Neural crest cell (in vitro differentiated cells): ENCODE measurements around the gene CALML3. TPM values are rescaled to one million over a fixed set of nuclear protein-coding genes. Genes with fewer than 3 reads are reported as not detected.

Source experiments
- DNase-seq: peaks from one replicate; pipeline ENCODE4 v3.0.0; 2021; ENCODE audit warnings: low read depth, mixed read lengths, low spot score
- H3K27ac Mint-ChIP-seq: one replicate; pipeline ENCODE4 v1.8.0; 2021; ENCODE audit warnings: mild to moderate bottlenecking, mixed read lengths; ENCODE audit not compliant: unreplicated experiment
- H3K27me3 Mint-ChIP-seq: 2 replicates; pipeline ENCODE4 v1.8.0; 2021; ENCODE audit warnings: low read depth, mild to moderate bottlenecking, mixed read lengths
- H3K36me3 Mint-ChIP-seq: 2 replicates; pipeline ENCODE4 v1.8.0; 2021; ENCODE audit warnings: low read depth, mild to moderate bottlenecking, mixed read lengths
- H3K4me1 Mint-ChIP-seq: 2 replicates; pipeline ENCODE4 v1.8.0; 2021; ENCODE audit warnings: mixed read lengths
- H3K4me3 Mint-ChIP-seq: one replicate; pipeline ENCODE4 v1.8.0; 2021; ENCODE audit warnings: mild to moderate bottlenecking, mixed read lengths
- H3K9me3 Mint-ChIP-seq: 2 replicates; pipeline ENCODE4 v1.8.0; 2021; ENCODE audit warnings: mixed read lengths
- total RNA-seq: library from RNA; stranded (reverse); gene quantifications from 2 replicates; pipeline ENCODE4 v1.2.1, GENCODE V29; 2021
- TF ChIP-seq, protein P1 (sequence below): fragments of 200-600 bp; sonication (generic); conservative IDR thresholded peaks from 2 replicates; pipeline ENCODE4 v1.5.0; 2021; ENCODE audit warnings: antibody characterized with exemption, mild to moderate bottlenecking

Gene CALML3
- total RNA-seq, 1 donor from 2014 or later = not detected

DNA sequence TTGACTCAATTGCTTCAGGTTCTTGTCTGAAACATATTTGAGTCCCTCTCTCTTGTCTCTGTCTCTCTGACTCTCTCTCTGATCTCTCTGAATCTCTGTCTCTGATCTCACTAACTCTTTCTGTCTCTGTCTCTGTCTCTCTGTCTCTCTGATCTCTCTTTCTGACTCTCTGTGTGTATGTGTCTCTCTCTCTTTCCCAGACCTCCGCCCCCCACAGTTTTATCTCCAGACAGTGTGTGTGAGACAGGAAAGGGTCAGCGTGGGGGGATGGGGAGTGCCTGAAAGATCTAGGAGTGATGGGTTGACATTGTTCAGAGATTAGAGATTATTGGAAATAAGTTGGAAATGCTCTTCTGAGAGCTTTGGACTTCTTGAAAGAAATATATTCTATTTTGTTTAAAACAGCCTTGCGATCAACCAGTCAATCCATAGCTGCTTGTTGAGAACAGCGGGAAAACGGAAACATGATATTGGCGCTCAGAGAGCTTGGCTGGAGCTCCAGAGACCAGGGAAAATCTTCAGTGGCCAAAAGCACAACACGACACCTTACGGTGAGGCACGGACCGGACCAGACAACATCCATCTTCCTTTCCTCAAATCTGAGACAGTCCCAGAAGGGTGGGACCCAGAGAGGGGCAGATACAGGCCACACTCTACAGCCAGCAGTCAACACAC is 35.5 kb downstream of the CALML3 start:
- Mint-ChIP-seq H3K4me3 (no peak overlapping the region), H3K36me3 (no peaks in the 10 kb centered on the region), H3K9me3 (no peaks in the 10 kb centered on the region), H3K27ac (peak overlapping the region; percentile 40), H3K4me1 (peaks cover 31% of the 10 kb centered on the region), H3K27me3 (no peaks in the 10 kb centered on the region)
- no peak for DNase-seq
- TF ChIP-seq, protein P1, sequence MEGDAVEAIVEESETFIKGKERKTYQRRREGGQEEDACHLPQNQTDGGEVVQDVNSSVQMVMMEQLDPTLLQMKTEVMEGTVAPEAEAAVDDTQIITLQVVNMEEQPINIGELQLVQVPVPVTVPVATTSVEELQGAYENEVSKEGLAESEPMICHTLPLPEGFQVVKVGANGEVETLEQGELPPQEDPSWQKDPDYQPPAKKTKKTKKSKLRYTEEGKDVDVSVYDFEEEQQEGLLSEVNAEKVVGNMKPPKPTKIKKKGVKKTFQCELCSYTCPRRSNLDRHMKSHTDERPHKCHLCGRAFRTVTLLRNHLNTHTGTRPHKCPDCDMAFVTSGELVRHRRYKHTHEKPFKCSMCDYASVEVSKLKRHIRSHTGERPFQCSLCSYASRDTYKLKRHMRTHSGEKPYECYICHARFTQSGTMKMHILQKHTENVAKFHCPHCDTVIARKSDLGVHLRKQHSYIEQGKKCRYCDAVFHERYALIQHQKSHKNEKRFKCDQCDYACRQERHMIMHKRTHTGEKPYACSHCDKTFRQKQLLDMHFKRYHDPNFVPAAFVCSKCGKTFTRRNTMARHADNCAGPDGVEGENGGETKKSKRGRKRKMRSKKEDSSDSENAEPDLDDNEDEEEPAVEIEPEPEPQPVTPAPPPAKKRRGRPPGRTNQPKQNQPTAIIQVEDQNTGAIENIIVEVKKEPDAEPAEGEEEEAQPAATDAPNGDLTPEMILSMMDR = no peak

DNA sequence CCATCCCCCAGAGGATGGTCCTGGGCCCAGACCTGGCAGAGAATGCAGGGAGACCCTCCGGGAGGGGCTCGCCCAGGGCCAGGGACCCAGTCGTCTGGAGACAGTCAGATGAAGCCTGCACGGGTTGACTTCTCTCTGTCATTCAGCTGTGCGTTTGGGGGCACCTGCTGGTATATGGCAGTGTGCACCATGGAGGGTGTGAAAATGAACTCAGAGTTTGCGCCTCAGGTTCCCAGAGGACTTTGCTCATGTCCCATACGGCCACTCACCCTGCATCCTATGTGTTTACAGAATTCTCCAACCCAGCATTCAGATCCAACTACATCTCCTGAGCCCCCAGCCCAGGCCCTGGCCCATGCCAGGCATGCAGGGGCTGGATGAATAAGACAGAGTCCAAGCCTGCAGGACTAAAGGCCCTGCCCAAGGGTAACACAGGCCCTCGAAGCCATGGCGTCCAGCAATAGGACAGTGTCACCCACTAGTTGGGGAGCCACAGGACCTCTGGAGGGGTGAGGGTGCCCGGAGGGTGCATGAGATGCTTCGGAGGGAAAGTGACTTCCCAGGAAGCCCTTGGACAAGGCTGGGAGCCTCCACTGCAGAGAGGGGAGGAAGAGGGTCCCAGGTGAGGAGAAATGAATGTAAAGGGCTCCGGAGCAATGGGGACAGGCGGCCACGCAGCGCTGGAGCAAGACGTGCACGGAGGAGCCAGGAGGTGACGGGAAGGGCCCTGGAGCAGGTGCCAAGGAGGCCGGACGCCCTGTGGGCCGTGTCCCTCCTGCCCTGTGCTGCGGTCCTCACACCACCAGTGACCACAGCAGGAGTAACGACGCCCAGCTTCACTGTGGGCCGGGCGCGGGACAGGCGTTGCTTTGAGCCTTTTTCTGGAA is 36.3 kb downstream of the CALML3 start:
- Mint-ChIP-seq H3K36me3 (no peaks in the 10 kb centered on the region), H3K9me3 (no peaks in the 10 kb centered on the region), H3K27me3 (no peaks in the 10 kb centered on the region), H3K4me3 (no peak overlapping the region), H3K27ac (peak overlapping the region; percentile 64), H3K4me1 (peaks cover 31% of the 10 kb centered on the region)
- TF ChIP-seq, protein P1 = no peak
- no peak for DNase-seq

DNA sequence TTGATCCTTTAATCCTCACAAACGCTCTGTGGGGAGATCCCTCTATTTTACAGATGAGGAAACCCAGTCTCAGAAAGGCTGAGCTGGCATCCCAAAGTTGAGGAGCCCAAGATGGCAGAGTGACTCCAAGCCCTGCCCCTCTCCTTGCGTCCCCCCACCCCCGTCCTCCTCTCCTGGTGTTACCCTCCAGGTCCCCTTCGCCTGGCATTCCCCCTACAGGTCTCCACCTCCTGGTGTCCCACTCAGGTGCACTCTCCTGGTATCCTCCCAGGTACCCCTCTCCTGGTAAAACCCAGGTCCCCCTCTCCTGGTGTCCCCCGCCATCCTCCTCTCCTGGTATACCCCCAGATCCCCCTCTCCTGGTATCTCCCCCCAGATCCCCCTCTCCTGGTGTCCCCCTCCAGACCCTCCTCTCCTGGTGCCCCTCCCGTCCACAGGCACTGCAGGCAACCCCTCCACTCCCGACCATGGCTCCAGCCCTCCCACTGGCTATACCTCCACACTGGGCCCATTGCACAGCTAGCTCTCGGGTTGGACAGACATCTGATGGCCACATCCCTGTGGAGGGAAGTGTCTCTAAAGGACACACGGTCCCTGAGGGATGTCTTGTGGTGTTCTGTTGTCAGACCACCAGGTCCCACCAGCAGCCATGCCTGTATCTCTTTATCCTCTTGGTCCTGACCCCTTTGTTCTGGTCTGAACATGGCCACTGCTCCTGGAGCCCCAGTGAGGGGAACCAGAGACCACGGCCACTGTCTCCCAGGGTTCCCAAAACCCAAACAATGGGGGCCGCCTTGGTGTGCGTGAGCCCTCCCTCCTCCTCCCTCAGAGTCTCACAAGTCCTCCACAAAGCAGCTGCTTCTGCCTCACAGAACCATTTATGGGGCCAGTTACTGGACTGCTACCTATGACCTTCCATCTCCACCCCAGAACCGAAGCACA is 37.2 kb downstream of the CALML3 start:
- Mint-ChIP-seq H3K27me3 (no peaks in the 10 kb centered on the region), H3K36me3 (no peaks in the 10 kb centered on the region), H3K4me3 (no peak overlapping the region), H3K4me1 (peaks cover 26% of the 10 kb centered on the region), H3K9me3 (no peaks in the 10 kb centered on the region), H3K27ac (peak overlapping the region; percentile 69)
- DNase-seq = no peak
- TF ChIP-seq, protein P1 = no peak

DNA sequence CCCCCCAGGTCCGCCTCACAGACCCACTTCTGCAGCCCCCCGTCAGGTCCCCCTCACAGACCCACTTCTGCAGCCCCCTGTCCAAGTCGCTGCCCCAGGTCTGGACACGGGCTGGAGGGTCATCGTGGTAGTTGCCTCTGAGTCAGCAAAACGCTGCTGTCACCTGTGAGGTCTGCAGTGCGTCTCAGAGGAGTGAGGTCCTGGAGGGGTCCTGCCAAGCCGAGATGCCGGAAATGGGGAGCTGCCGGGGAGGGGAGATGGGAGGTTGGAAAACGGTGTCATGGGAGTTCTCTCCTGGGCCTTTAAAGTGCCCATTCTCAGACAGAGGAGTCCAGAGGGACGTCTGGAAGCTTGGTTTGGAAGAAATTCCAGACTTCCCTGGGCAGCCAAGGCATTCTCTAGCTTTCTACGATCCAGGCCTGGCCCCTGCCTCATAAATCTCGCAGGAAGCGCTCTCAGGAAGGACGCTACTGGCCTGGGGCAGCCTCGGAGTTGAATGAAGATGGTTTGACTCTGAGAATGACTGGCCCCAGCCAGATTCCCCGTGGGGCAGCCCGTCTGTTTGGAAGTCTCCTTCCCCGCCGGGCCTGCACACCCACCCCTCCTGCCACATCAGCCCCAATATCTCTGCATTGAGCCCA is 38.7 kb downstream of the CALML3 start:
- Mint-ChIP-seq H3K4me1 (peaks cover 26% of the 10 kb centered on the region), H3K9me3 (no peaks in the 10 kb centered on the region), H3K36me3 (no peaks in the 10 kb centered on the region), H3K27ac (no peak overlapping the region), H3K4me3 (no peak overlapping the region), H3K27me3 (no peaks in the 10 kb centered on the region)
- TF ChIP-seq, protein P1 = no peak
- DNase-seq = no peak
